Sigmoid colon (tissue), 7 donors: ENCODE measurements around the gene PCGF1. TPM values are rescaled to one million over a fixed set of nuclear protein-coding genes. Genes with fewer than 3 reads are reported as not detected.

Source experiments
- DNase-seq: peaks from one replicate; pipeline ENCODE4 v3.0.0-alpha.2; 2019
- H3K27ac ChIP-seq, 4 donors: fragments of 200-600 bp; sonication (generic); one replicate each; pipeline ENCODE4 v1.5.1; 2016 to 2019; ENCODE audit warnings: mild to moderate bottlenecking in 1 of 4
- H3K27me3 ChIP-seq, 3 donors: fragments of 200-600 bp; sonication (generic); one replicate each; pipeline ENCODE4 v1.5.1; 2019; ENCODE audit warnings: mild to moderate bottlenecking in 1 of 3
- H3K36me3 ChIP-seq, 4 donors: fragments of 200-600 bp; sonication (generic); one replicate each; pipeline ENCODE4 v1.5.1; 2016 to 2019
- H3K4me1 ChIP-seq, 4 donors: fragments of 200-600 bp; sonication (generic); one replicate each; pipeline ENCODE4 v1.5.1; 2017 to 2019
- H3K4me3 ChIP-seq, 4 donors: fragments of 200-600 bp; sonication (generic); one replicate each; pipeline ENCODE4 v1.5.1; 2017 to 2019; ENCODE audit warnings: mild to moderate bottlenecking in 2 of 4, moderate library complexity in 1 of 4
- H3K9me3 ChIP-seq, 4 donors: fragments of 200-600 bp in 3 of 4; sonication (generic) in 3 of 4; one replicate each; pipeline versions ENCODE4 v1.5.1 to v1.6.1; 2013 to 2019
- CTCF ChIP-seq, 4 experiments: fragments of 450-650 bp in 3 of 4; fragments of 200-600 bp in 1 of 4; IDR thresholded peaks; one replicate each; pipeline ENCODE4 v1.5.1; 2016 to 2019; ENCODE audit warnings: antibody characterized with exemption in 4 of 4, mild to moderate bottlenecking in 3 of 4, moderate library complexity in 2 of 4
- EP300 ChIP-seq, 4 donors: sonication (generic); formaldehyde crosslinking; IDR thresholded peaks; one replicate each; pipeline ENCODE4 v1.6.1; 2017; ENCODE audit warnings: antibody characterized with exemption in 4 of 4
- POLR2A ChIP-seq, 2 donors: fragments of 450-650 bp; IDR thresholded peaks; one replicate each; pipeline ENCODE4 v1.6.1; 2016; ENCODE audit warnings: antibody characterized with exemption in 2 of 2, mild to moderate bottlenecking in 2 of 2, moderate library complexity in 2 of 2
- POLR2AphosphoS5 ChIP-seq, 4 donors: sonication (generic); formaldehyde crosslinking; IDR thresholded peaks; one replicate each; pipeline ENCODE4 v1.6.1; 2017; ENCODE audit warnings: antibody characterized with exemption in 4 of 4
- WGBS, 2 donors: extraction: QIAGEN DNeasy Blood & Tissue Kit; methylation state at CpG; one replicate each; pipeline ENCODE4 v1.1.7; 2013; 5-methylcytosine and 5-hydroxymethylcytosine counted together
- intact Hi-C: fragments of 100-400 bp; cut with DNase I; formaldehyde crosslinking; loops from one replicate; pipeline ENCODE4 v1.15.1; 2023
- polyA plus RNA-seq, 3 donors: library from polyadenylated mRNA; stranded (reverse); fragments of 200-250 nt; gene quantifications; one replicate each; pipeline ENCODE4 v1.2.3, GENCODE V29; 2013
- total RNA-seq, 4 donors: library from RNA; depleted of rRNA; stranded (reverse); fragments of >200 nt; gene quantifications; one replicate each; pipeline ENCODE4 v1.1.0, GENCODE V29; 2016
- donor health status: healthy with polysubstance abuse.
- donor health status: Bipolar disorder and iron deficiency.
- donor health status: healthy.

The PCGF1 gene
- total and polyA plus RNA-seq, 7 donors: 8.9 to 22.8 (median 15.7) TPM

GRCh38 chr2:74482801-74483674 lies 24.5 kb downstream of the PCGF1 start, which contains the start of the genes CCDC142 and TTC31:
CCDC142 (minus strand) TSS chr2:74482998; CDS start chr2:74482837, 161 bp downstream.
TTC31 (plus strand) TSS chr2:74483081; CDS start chr2:74483096, 15 bp downstream.
- Histone ChIP-seq H3K4me1 (peaks cover 0 to 33% (median 28%) of the 10 kb centered on the region in 4 donors), H3K27me3 (no peaks in the 10 kb centered on the region), H3K27ac (peak within 1 kb of the TSS; percentile 87 to 92 (median 90)), H3K9me3 (no peaks in the 10 kb centered on the region), H3K36me3 (peaks cover 0 to 58% (median 8%) of the 10 kb centered on the region in 4 donors), H3K4me3 (peak within 1 kb of the TSS; percentile 62 to 79 (median 76))
- WGBS, 2 donors: 1% methylated on average over 50 of the region's 50 CpGs
- DNase-seq: peak; percentile 98
- TF ChIP-seq POLR2AphosphoS5 (IDR thresholded peaks at IDR 0.05): peak; percentile 69 to 81 (median 78)
- peak; percentile 81 to 91 (median 84) for TF ChIP-seq CTCF (IDR thresholded peaks at IDR 0.05)
- peak in 1 of 2 donors; percentile 46 for TF ChIP-seq POLR2A (IDR thresholded peaks at IDR 0.05)
- no peak for TF ChIP-seq EP300 (IDR thresholded peaks at IDR 0.05)
- intact Hi-C loops: loop anchor here (1.0 to 2.0 kb wide), 5 partner anchors 24 to 104 kb away; partner anchors contain the start of genes AUP1, DOK1, HTRA2 and INO80B

GRCh38 chr2:74481961-74482800 lies 25.3 kb downstream of the PCGF1 start:
- no peaks in the 10 kb centered on the region for H3K9me3 ChIP-seq
- H3K36me3 ChIP-seq: peaks cover 0 to 58% (median 8%) of the 10 kb centered on the region in 4 donors
- 1 to 2% methylated on average over 80 of the region's 80 CpGs for WGBS, 2 donors
- intact Hi-C loops: loop anchor here (1.0 to 2.0 kb wide), 2 partner anchors 27 to 73 kb away; partner anchors contain the start of genes DOK1 and INO80B
- peak overlapping the region; percentile 62 to 79 (median 76) for H3K4me3 ChIP-seq
- peaks cover 0 to 33% (median 28%) of the 10 kb centered on the region in 4 donors for H3K4me1 ChIP-seq
- H3K27me3 ChIP-seq: no peaks in the 10 kb centered on the region
- no peak for DNase-seq
- TF ChIP-seq EP300 (IDR thresholded peaks at IDR 0.05) (no peak), POLR2AphosphoS5 (IDR thresholded peaks at IDR 0.05) (no peak), POLR2A (IDR thresholded peaks at IDR 0.05) (no peak), CTCF (IDR thresholded peaks at IDR 0.05) (no peak)
- peak overlapping the region; percentile 87 to 92 (median 90) for H3K27ac ChIP-seq

GRCh38 chr2:74481431-74481830 lies 26.1 kb downstream of the PCGF1 start:
- 52 to 77% methylated on average over 3 of the region's 3 CpGs for WGBS, 2 donors
- no peak for DNase-seq
- Histone ChIP-seq H3K27ac (peak overlapping the region; percentile 87 to 92 (median 90)), H3K27me3 (no peaks in the 10 kb centered on the region), H3K4me3 (peak overlapping the region; percentile 62 to 79 (median 76)), H3K36me3 (peaks cover 0 to 56% (median 9%) of the 10 kb centered on the region in 4 donors), H3K4me1 (peaks cover 0 to 33% (median 28%) of the 10 kb centered on the region in 4 donors), H3K9me3 (no peaks in the 10 kb centered on the region)
- TF ChIP-seq CTCF (IDR thresholded peaks at IDR 0.05): no peak
- no peak for TF ChIP-seq POLR2AphosphoS5 (IDR thresholded peaks at IDR 0.05)
- no peak for TF ChIP-seq EP300 (IDR thresholded peaks at IDR 0.05)
- TF ChIP-seq POLR2A (IDR thresholded peaks at IDR 0.05): no peak
- intact Hi-C loops: no loop called here

- no peaks in the 10 kb centered on the region for H3K9me3 ChIP-seq
- peaks cover 0 to 54% (median 19%) of the 10 kb centered on the region in 4 donors for H3K36me3 ChIP-seq
- no peaks in the 10 kb centered on the region for H3K27me3 ChIP-seq
- WGBS, 2 donors: 90 to 96% methylated on average over 5 of the region's 5 CpGs
- H3K27ac ChIP-seq: no peak overlapping the region
- TF ChIP-seq POLR2AphosphoS5 (IDR thresholded peaks at IDR 0.05) (no peak), EP300 (IDR thresholded peaks at IDR 0.05) (no peak), CTCF (IDR thresholded peaks at IDR 0.05) (no peak), POLR2A (IDR thresholded peaks at IDR 0.05) (no peak)
- no peak overlapping the region for H3K4me3 ChIP-seq
- intact Hi-C loops: loop anchor here (10.0 kb wide), 2 partner anchors 550 to 650 kb away; partner anchors contain the start of genes DGUOK and STAMBP
- no peak for DNase-seq
- peaks cover 0 to 23% (median 21%) of the 10 kb centered on the region in 4 donors for H3K4me1 ChIP-seq
These were observed 32.6 kb downstream of the PCGF1 start for GRCh38 chr2:74474899-74475298.
